ENCODE measurements around the gene CUL9. TPM values are rescaled to one million over a fixed set of nuclear protein-coding genes. Genes with fewer than 3 reads are reported as not detected.

Gene CUL9
- total RNA-seq, 1 experiment from 2014 or later = 15.7 TPM

Other genes with a start within 250 kb of the CUL9 start
- 0.58 TPM in 1 of 2 replicates, not detected in the other for gene GNMT, start 221.4 kb upstream of the CUL9 start, total RNA-seq (2014; rRNA removed; shearing (Covaris generic))
- 25.1 and 30.0 TPM in 2 replicates for gene PEX6, start 203.0 kb upstream of the CUL9 start, total RNA-seq (2014; rRNA removed; shearing (Covaris generic))
- gene PPP2R5D, start 197.6 kb upstream of the CUL9 start, total RNA-seq (2014; rRNA removed; shearing (Covaris generic)) = 63.4 and 78.4 TPM in 2 replicates
- 118 and 134 TPM in 2 replicates for gene MEA1, start 168.2 kb upstream of the CUL9 start, total RNA-seq (2014; rRNA removed; shearing (Covaris generic))
- gene KLHDC3, start 167.9 kb upstream of the CUL9 start, total RNA-seq (2014; rRNA removed; shearing (Covaris generic)) = 109 and 118 TPM in 2 replicates
- gene RRP36, start 160.6 kb upstream of the CUL9 start, total RNA-seq (2014; rRNA removed; shearing (Covaris generic)) = 143 and 184 TPM in 2 replicates
- 13.7 and 18.8 TPM in 2 replicates for gene CUL7, start 128.3 kb upstream of the CUL9 start, total RNA-seq (2014; rRNA removed; shearing (Covaris generic))
- 24.6 and 34.3 TPM in 2 replicates for gene MRPL2, start 122.8 kb upstream of the CUL9 start, total RNA-seq (2014; rRNA removed; shearing (Covaris generic))
- gene KLC4, start 122.6 kb upstream of the CUL9 start, total RNA-seq (2014; rRNA removed; shearing (Covaris generic)) = 9.7 and 10.5 TPM in 2 replicates
- 60.6 and 87.0 TPM in 2 replicates for gene PTK7, start 105.9 kb upstream of the CUL9 start, total RNA-seq (2014; rRNA removed; shearing (Covaris generic))
- gene SRF, start 10.9 kb upstream of the CUL9 start, total RNA-seq (2014; rRNA removed; shearing (Covaris generic)) = 37.8 and 47.8 TPM in 2 replicates
- gene DNPH1, start 47.3 kb downstream of the CUL9 start, total RNA-seq (2014; rRNA removed; shearing (Covaris generic)) = 35.7 and 71.5 TPM in 2 replicates
- gene TTBK1, start 61.3 kb downstream of the CUL9 start, total RNA-seq (2014; rRNA removed; shearing (Covaris generic)) = not detected in 2 replicates
- not detected in 2 replicates for gene SLC22A7, start 116.1 kb downstream of the CUL9 start, total RNA-seq (2014; rRNA removed; shearing (Covaris generic))
- not detected in 2 replicates for gene CRIP3, start 126.6 kb downstream of the CUL9 start, total RNA-seq (2014; rRNA removed; shearing (Covaris generic))
- gene ZNF318, start 187.5 kb downstream of the CUL9 start, total RNA-seq (2014; rRNA removed; shearing (Covaris generic)) = 8.0 and 12.2 TPM in 2 replicates
- gene ABCC10, start 245.3 kb downstream of the CUL9 start, total RNA-seq (2014; rRNA removed; shearing (Covaris generic)) = 10.9 and 11.3 TPM in 2 replicates

Data from SJSA1 (cell line).